ENCODE measurements around the gene LLCFC1. TPM values are rescaled to one million over a fixed set of nuclear protein-coding genes. Genes with fewer than 3 reads are reported as not detected.

Gene LLCFC1
- total and polyA plus RNA-seq, 12 donors: not detected

GRCh38 chr7:142962991-142963390, 23.7 kb downstream of the LLCFC1 start:
- H3K4me3 ChIP-seq: no peak overlapping the region
- DNase-seq: no peak
- intact Hi-C loops (cut with DNase I): no loop called here
- H3K4me1 ChIP-seq (replicated peaks in 1 of 2): no peaks in the 10 kb centered on the region
- H3K27ac ChIP-seq: no peak overlapping the region
- no peaks in the 10 kb centered on the region for H3K9me3 ChIP-seq (replicated peaks in 1 of 3)
- WGBS, 4 donors: 38 to 48% (median 43%) methylated on average over 1 of the region's 1 CpG
- no peaks in the 10 kb centered on the region for H3K27me3 ChIP-seq
- no peak for TF ChIP-seq POLR2A (IDR thresholded peaks at IDR 0.05)
- no peak for TF ChIP-seq CTCF (IDR thresholded peaks at IDR 0.05)
- no peaks in the 10 kb centered on the region for H3K36me3 ChIP-seq (replicated peaks in 1 of 2)

- DNase-seq: no peak
- Histone ChIP-seq H3K4me1 (replicated peaks in 1 of 2) (no peaks in the 10 kb centered on the region), H3K27ac (no peak overlapping the region), H3K27me3 (no peaks in the 10 kb centered on the region), H3K4me3 (no peak overlapping the region), H3K36me3 (replicated peaks in 1 of 2) (no peaks in the 10 kb centered on the region), H3K9me3 (replicated peaks in 1 of 3) (no peaks in the 10 kb centered on the region)
- WGBS, 4 donors: 71 to 82% (median 77%) methylated on average over 2 of the region's 2 CpGs
- intact Hi-C loops (cut with DNase I): no loop called here
- no peak for TF ChIP-seq CTCF (IDR thresholded peaks at IDR 0.05)
- TF ChIP-seq POLR2A (IDR thresholded peaks at IDR 0.05): no peak
These were observed 24.7 kb downstream of the LLCFC1 start for GRCh38 chr7:142963993-142964392.

GRCh38 chr7:142964502-142965246, 25.4 kb downstream of the LLCFC1 start:
- no peak for TF ChIP-seq POLR2A (IDR thresholded peaks at IDR 0.05)
- H3K27me3 ChIP-seq: no peaks in the 10 kb centered on the region
- 66 to 77% (median 70%) methylated on average over 6 of the region's 6 CpGs for WGBS, 4 donors
- intact Hi-C loops (cut with DNase I): no loop called here
- no peak for DNase-seq
- no peaks in the 10 kb centered on the region for H3K9me3 ChIP-seq (replicated peaks in 1 of 3)
- no peaks in the 10 kb centered on the region for H3K4me1 ChIP-seq (replicated peaks in 1 of 2)
- no peak overlapping the region for H3K27ac ChIP-seq
- H3K36me3 ChIP-seq (replicated peaks in 1 of 2): no peaks in the 10 kb centered on the region
- H3K4me3 ChIP-seq: no peak overlapping the region

- Histone ChIP-seq H3K4me3 (no peak overlapping the region), H3K27ac (no peak overlapping the region), H3K4me1 (replicated peaks in 1 of 2) (no peaks in the 10 kb centered on the region), H3K9me3 (replicated peaks in 1 of 3) (no peaks in the 10 kb centered on the region), H3K27me3 (no peaks in the 10 kb centered on the region), H3K36me3 (replicated peaks in 1 of 2) (no peaks in the 10 kb centered on the region)
- no peak for TF ChIP-seq POLR2A (IDR thresholded peaks at IDR 0.05)
- no peak for TF ChIP-seq CTCF (IDR thresholded peaks at IDR 0.05)
- 70 to 77% (median 74%) methylated on average over 4 of the region's 4 CpGs for WGBS, 4 donors
- intact Hi-C loops (cut with DNase I): no loop called here
- DNase-seq: no peak
These were observed 28.9 kb downstream of the LLCFC1 start for GRCh38 chr7:142968229-142968628.

GRCh38 chr7:142969183-142969582, 29.9 kb downstream of the LLCFC1 start:
- WGBS, 4 donors: 55 to 65% (median 61%) methylated on average over 4 of the region's 4 CpGs
- no peaks in the 10 kb centered on the region for H3K36me3 ChIP-seq (replicated peaks in 1 of 2)
- H3K9me3 ChIP-seq (replicated peaks in 1 of 3): no peaks in the 10 kb centered on the region
- no peaks in the 10 kb centered on the region for H3K27me3 ChIP-seq
- no peak for DNase-seq
- TF ChIP-seq POLR2A (IDR thresholded peaks at IDR 0.05): no peak
- TF ChIP-seq CTCF (IDR thresholded peaks at IDR 0.05): no peak
- no peak overlapping the region for H3K4me3 ChIP-seq
- H3K4me1 ChIP-seq (replicated peaks in 1 of 2): no peaks in the 10 kb centered on the region
- intact Hi-C loops (cut with DNase I): no loop called here
- H3K27ac ChIP-seq: no peak overlapping the region

Data from adrenal gland (tissue), 12 donors.